HG03108 (cell line): Measurements from ENCODE around the gene RNF214.

ENCODE experiments used
- ATAC-seq: cut with Tn5 transposase; IDR thresholded peaks from one replicate; pipeline ENCODE4 v1.9.1; 2021; ENCODE audit warnings: moderate library complexity; ENCODE audit not compliant: unreplicated experiment

Gene RNF214

DNA sequence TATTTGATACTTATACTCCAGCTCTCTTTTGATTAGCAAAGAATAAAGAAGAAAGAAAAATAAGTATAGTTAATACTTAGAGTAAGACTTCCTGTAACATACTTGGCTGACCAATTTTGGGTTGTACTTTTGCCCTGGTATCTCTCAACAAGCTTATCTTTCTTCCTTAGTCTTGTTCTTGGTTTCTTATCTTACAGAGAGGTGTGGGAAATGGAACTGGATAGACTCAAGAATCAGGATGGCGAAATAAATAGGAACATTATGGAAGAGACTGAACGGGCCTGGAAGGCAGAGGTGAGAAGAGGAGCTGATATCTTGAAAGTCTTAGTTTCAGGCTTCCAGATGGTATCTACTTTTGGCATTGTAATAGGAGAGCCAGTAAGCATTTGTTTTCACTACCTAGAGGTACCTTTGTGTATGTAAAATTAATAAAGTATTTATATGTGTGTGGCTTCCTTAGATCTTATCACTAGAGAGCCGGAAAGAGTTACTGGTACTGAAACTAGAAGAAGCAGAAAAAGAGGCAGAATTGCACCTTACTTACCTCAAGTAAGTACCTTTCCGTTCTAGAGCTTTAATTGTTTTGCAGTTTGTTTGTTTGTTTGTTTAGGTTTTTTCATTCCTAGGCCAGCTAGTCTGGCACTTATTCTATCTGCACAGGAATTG lies 47.4 kb downstream of the RNF214 start:
- ATAC-seq, result no peak

DNA sequence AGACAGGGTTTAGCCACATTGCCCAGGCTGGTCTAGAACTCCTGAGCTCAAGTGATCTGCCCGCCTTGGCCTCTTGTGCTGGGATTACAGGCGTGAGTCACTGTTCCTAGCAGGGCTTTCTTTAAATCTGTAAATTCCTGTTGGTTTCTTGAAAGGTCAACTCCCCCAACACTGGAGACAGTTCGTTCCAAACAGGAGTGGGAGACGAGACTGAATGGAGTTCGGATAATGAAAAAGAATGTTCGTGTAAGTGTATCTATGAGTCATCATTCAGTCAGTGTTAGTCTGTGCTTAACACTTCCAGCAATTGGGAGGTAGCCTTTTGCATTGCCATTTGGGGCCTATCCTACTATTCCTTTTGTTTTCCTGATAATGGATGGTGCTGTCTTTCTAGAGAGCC lies 48.7 kb downstream of the RNF214 start:
- no peak for ATAC-seq

DNA sequence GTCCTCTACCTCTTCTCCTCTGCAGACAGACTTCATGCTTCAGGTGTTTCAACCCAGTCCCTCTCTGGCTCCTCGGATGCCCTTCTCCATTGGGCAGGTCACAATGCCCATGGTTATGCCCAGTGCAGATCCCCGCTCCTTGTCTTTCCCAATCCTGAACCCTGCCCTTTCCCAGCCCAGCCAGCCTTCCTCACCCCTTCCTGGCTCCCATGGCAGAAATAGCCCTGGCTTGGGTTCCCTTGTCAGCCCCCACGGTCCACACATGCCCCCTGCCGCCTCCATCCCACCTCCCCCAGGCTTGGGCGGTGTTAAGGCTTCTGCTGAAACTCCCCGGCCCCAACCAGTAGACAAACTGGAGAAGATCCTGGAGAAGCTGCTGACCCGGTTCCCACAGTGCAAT lies 49.4 kb downstream of the RNF214 start:
- no peak for ATAC-seq

- ATAC-seq, result no peak
Observed at GRCh38 chr11:117282956-117283355, 50.5 kb downstream of the RNF214 start.

- no peak for ATAC-seq
Observed at GRCh38 chr11:117284053-117284452, 51.6 kb downstream of the RNF214 start.

DNA sequence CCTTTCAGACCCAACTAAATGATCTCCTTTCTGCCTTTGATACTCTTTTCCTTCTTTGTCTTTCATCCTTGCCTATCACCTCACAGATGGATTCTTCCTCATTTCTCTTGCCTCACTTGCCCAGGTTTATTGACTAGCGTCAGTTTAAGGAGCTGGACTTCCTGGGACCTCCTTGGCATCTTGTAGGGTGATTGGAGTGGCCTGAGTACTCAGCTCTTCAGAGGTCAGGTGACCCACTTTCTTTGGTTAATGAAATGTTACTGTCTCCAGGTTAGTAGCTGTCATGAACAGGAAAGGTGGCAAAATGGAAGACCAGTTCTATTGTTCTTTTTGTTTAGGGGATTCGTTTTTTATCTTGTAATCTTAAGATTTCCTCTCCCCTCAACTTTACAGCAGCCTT lies 54.1 kb downstream of the RNF214 start:
- ATAC-seq, result no peak

DNA sequence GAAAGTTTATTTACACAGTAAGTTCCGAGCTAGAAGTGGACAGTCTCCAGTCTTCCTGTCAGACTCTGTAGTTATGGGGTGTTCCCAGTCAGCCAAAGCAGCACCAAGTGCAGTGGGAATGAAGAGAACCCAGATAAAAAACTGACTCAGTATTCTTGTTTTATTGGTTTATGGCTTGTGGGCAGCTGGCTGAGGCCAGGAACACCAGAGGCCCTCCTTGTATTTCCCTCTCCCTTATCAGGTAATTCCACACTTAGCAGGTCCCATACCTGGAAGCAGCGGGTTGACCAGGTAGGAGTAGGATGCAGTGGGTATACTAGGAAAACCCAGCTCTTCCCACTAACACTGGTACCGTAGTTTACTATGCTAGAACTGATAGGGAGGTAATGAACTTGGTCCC lies 55.2 kb downstream of the RNF214 start:
- no peak for ATAC-seq

- no peak for ATAC-seq
Observed at GRCh38 chr11:117289795-117290194, 57.3 kb downstream of the RNF214 start.

DNA sequence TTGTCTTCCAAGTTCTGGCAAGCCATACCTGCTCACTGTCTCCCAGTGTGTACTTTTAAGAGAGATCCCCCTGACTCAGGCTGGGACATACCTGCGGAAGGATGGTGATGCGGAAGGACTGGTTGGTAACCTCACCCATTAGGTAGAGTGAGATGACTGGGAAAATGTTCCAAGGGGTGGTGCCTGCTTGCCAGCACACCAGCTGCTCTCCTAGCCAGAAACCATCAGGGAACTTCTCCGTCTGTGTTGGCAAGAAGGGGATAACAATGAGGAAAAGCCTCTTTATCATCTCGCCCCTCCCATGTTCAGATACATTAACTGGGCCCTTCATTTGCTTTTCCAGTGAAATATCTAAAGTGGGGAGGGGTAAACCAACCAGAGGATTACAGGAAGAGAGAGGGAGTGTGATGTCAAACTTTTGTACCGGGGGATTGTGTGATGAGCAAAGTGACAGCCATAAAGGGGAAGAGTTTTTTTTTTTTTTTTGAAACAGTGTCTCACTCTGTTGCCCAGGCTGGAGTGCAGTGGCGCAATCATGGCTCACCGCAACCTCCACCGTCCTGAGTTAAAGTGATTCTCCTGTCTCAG lies 58.4 kb downstream of the RNF214 start, which contains the start of gene BACE1-AS:
BACE1-AS (plus strand) TSS at position 538 of the 588 bp plus-strand sequence.
- ATAC-seq, result no peak

- ATAC-seq, result no peak
Observed at GRCh38 chr11:117292616-117293015, 60.1 kb downstream of the RNF214 start.

DNA sequence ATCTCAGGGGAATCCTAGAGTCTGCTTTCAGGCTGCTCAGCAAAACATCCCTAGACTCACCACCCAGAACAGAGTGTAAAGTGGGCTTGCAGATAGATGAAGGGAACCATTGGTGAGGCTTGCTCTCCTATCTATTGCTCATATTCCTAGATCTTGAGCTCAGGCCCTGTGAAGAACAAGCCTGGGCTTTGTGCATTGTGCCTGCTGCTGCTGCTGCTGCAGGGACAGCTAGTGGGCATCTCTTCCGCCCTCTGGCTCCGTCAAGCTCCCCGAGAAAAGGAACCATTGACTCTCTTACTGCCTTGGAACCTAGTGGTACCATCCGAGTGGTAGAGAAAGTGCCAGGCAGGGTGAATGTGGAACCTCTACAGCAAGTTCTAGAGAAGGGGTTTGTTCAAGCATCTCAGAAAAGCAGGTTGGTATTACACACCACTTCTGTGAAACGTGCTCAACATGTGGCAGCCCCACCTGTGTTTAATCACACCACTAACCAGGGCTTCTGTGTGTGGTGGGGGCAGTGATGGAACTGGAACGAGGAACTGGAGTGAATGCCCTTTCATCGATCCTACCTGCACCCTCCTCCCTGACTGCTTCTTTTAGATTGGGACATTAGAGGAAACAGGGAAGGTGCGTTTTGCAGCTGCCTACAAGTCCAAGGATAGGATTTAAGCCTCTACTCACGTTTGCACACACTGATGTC lies 63.1 kb downstream of the RNF214 start:
- ATAC-seq, result no peak

- no peak for ATAC-seq
Observed at GRCh38 chr11:117296881-117297280, 64.4 kb downstream of the RNF214 start.

GRCh38 chr11:117298195-117298594 lies 65.7 kb downstream of the RNF214 start:
- no peak for ATAC-seq

DNA sequence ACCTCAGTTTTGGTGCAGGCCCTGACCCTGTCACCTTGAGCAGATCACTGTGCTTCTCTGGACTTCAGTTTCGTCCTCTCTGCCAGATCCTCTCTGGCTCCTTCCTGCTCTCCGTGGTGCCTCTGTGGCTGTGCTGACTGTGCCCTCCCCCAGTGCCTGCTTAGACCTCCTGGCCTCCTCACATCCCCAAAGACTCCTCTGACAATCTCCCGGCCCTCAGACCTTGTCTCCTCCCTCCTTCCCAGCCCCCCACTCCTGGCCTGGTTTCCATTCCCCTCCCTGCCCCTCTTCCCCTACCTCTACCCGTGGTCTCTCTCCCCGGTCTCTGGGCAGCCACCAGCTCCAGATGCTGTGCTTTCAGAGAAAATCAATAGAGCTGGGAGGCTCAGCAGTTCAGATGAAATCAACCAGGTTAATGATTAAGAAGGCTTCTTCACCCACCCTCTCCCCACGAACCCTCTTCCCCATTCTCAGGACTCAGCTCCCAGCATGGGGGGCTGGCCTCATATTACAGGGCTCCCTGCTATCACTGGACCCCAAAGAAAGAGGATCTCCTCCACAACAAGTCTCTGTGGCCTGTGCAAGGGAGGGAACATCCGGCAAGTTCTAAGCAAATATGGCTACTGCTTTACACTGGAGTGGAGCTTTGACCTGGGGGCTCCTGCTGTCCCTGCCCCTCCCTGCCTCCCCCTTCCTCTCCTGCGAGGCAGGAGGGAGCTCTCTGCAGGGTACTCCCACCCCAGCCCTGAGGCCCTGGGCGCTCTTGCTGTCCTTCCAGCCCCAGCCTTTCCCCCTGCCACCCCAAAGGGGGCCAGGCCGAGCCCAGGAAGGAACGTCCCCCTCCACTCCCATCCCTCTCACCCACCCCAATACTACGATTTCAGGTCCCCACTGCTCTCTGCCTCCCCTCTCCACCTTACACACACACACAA lies 67.1 kb downstream of the RNF214 start:
- no peak for ATAC-seq

GRCh38 chr11:117300283-117300663 lies 67.8 kb downstream of the RNF214 start:
- no peak for ATAC-seq

DNA sequence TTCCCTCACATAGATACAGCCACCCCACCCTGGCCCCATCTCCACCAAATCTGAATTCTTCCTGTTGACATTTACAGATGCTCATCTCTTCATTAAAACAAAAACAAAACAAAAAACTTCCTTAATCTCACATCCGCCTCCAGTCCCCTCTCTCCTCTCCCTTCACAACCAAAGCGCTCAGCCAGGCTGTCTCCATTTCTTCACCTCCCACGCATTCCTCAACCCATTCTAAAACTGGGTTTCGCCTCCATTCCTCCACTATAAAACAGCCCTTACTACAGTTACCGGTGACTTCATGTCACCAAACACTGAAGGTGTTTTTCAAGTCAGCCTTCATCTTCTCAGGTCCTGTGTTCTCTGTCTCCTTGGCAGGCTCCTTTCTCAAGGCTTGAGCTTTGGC lies 68.3 kb downstream of the RNF214 start:
- no peak for ATAC-seq

DNA sequence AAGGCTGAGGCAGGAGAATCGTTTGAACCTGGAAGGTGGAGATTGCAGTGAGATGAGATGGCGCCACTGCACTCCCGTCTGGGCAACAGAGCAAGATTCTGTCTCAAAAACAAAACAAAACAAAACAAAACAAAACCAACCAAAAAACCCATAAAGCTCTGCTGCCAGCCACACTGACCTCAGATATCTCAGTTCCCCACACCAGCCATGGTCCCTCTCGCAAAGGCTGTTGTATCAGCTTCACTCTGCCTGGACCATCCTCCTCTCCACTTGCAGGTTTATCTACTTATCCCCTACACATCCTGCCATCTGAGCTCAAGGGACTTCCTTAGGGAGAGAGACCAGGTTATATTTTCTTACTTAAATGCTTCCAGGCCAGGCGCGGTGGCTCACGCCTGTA lies 69.8 kb downstream of the RNF214 start:
- no peak for ATAC-seq

- no peak for ATAC-seq
Observed at GRCh38 chr11:117303101-117303500, 70.6 kb downstream of the RNF214 start.

DNA sequence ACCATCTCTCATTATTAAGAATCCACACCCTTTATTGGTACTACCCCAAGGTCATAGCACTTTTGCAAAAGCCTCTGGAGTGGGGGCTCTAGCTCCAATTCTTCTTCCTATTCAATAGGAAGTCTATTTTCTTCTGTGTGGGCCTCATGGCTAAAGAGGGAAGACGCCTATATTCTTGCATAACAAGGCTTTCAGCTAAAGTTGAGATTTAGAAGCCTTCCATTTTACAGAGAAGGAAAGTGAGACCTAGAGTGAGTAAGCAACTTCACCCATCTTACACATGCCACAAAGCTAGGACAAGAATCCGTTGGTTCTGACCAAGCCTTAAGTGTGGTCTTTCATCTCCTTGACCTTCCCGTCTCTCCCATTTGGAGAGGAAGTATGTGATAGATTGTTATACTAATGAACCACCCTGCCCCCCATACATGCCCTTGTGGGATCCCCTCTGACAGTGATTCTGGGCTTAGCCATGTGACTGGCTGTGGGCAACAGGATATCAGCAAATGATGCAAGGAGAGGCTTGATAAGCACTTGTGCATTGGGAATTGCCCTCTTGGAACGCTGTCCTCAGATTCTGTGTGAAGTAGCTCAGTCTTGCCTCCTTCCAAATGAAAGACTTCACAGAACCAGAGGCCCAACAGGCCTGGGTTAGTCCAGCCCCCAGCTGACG lies 71.3 kb downstream of the RNF214 start:
- no peak for ATAC-seq

GRCh38 chr11:117305145-117305544 lies 72.7 kb downstream of the RNF214 start:
- no peak for ATAC-seq

DNA sequence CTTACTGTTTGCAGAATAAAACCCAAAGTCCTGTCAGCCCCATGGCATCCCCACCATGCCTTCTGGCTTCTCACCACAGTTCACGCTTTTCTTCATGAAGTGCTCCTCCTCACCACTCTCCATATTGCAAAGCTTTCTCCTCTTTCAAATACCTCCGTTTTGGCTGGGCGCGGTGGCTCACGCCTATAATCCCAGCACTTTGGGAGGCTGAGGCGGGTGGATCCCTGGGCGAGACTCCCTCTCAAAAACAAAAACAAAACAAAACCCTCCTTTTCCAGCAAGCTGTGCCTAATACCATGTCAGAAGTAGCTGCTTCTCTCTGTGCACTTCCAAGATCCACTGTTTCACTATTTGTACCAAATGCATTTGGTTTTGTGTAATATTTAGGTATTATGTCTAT lies 76.8 kb downstream of the RNF214 start:
- ATAC-seq, result no peak
